ENCODE measurements around the gene CACTIN.
"Not testable (repeated sequence)": the region's sequence is repeated elsewhere in the genome, so short reads cannot be mapped to it uniquely, and the experiment has no call there.

CACTIN gene

GRCh38 chr19:3663838-3664237 is 37.2 kb upstream of the CACTIN start:
- DNase-seq (ENCODE audit: low read depth in 2 of 2): no peak

GRCh38 chr19:3661284-3662238 is 35.0 kb upstream of the CACTIN start:
- no peak for DNase-seq (ENCODE audit: low read depth in 2 of 2)

GRCh38 chr19:3660493-3661219 is 34.1 kb upstream of the CACTIN start:
- DNase-seq (ENCODE audit: low read depth in 2 of 2): no peak

- DNase-seq (ENCODE audit: low read depth in 2 of 2): no peak
Measured at GRCh38 chr19:3659746-3660112, 33.1 kb upstream of the CACTIN start.

GRCh38 chr19:3658870-3659745 is 32.5 kb upstream of the CACTIN start:
- DNase-seq (ENCODE audit: low read depth in 2 of 2): no peak

GRCh38 chr19:3658004-3658869 is 31.6 kb upstream of the CACTIN start:
- no peak for DNase-seq (ENCODE audit: low read depth in 2 of 2)

GRCh38 chr19:3657395-3657769 is 30.8 kb upstream of the CACTIN start:
- no peak for DNase-seq (ENCODE audit: low read depth in 2 of 2)

- no peak for DNase-seq (ENCODE audit: low read depth in 2 of 2)
Measured at GRCh38 chr19:3656747-3657394, 30.3 kb upstream of the CACTIN start.

- DNase-seq (ENCODE audit: low read depth in 2 of 2): no peak
Measured at GRCh38 chr19:3656073-3656746, 29.6 kb upstream of the CACTIN start.

GRCh38 chr19:3655402-3656072 is 28.9 kb upstream of the CACTIN start:
- no peak for DNase-seq (ENCODE audit: low read depth in 2 of 2)

- DNase-seq (ENCODE audit: low read depth in 2 of 2): no peak
Measured at GRCh38 chr19:3653865-3654513, 27.4 kb upstream of the CACTIN start.

GRCh38 chr19:3653081-3653795 is 26.6 kb upstream of the CACTIN start:
- DNase-seq (ENCODE audit: low read depth in 2 of 2): no peak

GRCh38 chr19:3652422-3652821 is 25.8 kb upstream of the CACTIN start:
- DNase-seq (ENCODE audit: low read depth in 2 of 2): no peak

GRCh38 chr19:3651684-3652083 is 25.1 kb upstream of the CACTIN start:
- no peak for DNase-seq (ENCODE audit: low read depth in 2 of 2)

- DNase-seq (ENCODE audit: low read depth in 2 of 2): no peak
Measured at GRCh38 chr19:3649888-3650287, 23.3 kb upstream of the CACTIN start.

- DNase-seq (ENCODE audit: low read depth in 2 of 2): no peak
Measured at GRCh38 chr19:3648037-3648905, 21.7 kb upstream of the CACTIN start.

- not testable (repeated sequence) for DNase-seq (ENCODE audit: low read depth in 2 of 2)
Measured at GRCh38 chr19:3647102-3647501, 20.5 kb upstream of the CACTIN start.
